Measurements from ENCODE around the gene NUB1. TPM values are rescaled to one million over a fixed set of nuclear protein-coding genes. Genes with fewer than 3 reads are reported as not detected.

The NUB1 gene
- total RNA-seq, 1 donor: 33.1 TPM

GRCh38 chr7:151386301-151387160 lies 44.9 kb downstream of the NUB1 start:
- no peak for DNase-seq (ENCODE audit: low read depth in 2 of 3, low spot score in 2 of 3)

- DNase-seq (ENCODE audit: low read depth in 2 of 3, low spot score in 2 of 3): no peak
Observed at GRCh38 chr7:151387161-151388006, 45.8 kb downstream of the NUB1 start.

- DNase-seq (ENCODE audit: low read depth in 2 of 3, low spot score in 2 of 3): no peak
Observed at GRCh38 chr7:151388007-151388297, 46.3 kb downstream of the NUB1 start.

GRCh38 chr7:151388430-151388829 lies 46.8 kb downstream of the NUB1 start:
- DNase-seq (ENCODE audit: low read depth in 2 of 3, low spot score in 2 of 3): no peak

GRCh38 chr7:151389096-151389767 lies 47.6 kb downstream of the NUB1 start:
- no peak for DNase-seq (ENCODE audit: low read depth in 2 of 3, low spot score in 2 of 3)

- DNase-seq (ENCODE audit: low read depth in 2 of 3, low spot score in 2 of 3): no peak
Observed at GRCh38 chr7:151389768-151390597, 48.4 kb downstream of the NUB1 start.

- DNase-seq (ENCODE audit: low read depth in 2 of 3, low spot score in 2 of 3): no peak
Observed at GRCh38 chr7:151390598-151391357, 49.2 kb downstream of the NUB1 start.

GRCh38 chr7:151391358-151391730 lies 49.7 kb downstream of the NUB1 start:
- DNase-seq (ENCODE audit: low read depth in 2 of 3, low spot score in 2 of 3): no peak

GRCh38 chr7:151392002-151392401 lies 50.4 kb downstream of the NUB1 start:
- DNase-seq (ENCODE audit: low read depth in 2 of 3, low spot score in 2 of 3): no peak

- no peak for DNase-seq (ENCODE audit: low read depth in 2 of 3, low spot score in 2 of 3)
Observed at GRCh38 chr7:151392426-151392825, 50.8 kb downstream of the NUB1 start.

- DNase-seq (ENCODE audit: low read depth in 2 of 3, low spot score in 2 of 3): peak in 1 of 3 donors; percentile 40
Observed at GRCh38 chr7:151393031-151393977, 51.7 kb downstream of the NUB1 start.

- no peak for DNase-seq (ENCODE audit: low read depth in 2 of 3, low spot score in 2 of 3)
Observed at GRCh38 chr7:151394076-151395035, 52.7 kb downstream of the NUB1 start.

- no peak for DNase-seq (ENCODE audit: low read depth in 2 of 3, low spot score in 2 of 3)
Observed at GRCh38 chr7:151395036-151395367, 53.4 kb downstream of the NUB1 start.

GRCh38 chr7:151396328-151396970 lies 54.8 kb downstream of the NUB1 start:
- DNase-seq (ENCODE audit: low read depth in 2 of 3, low spot score in 2 of 3): no peak

GRCh38 chr7:151397026-151397425 lies 55.4 kb downstream of the NUB1 start:
- no peak for DNase-seq (ENCODE audit: low read depth in 2 of 3, low spot score in 2 of 3)

- no peak for DNase-seq (ENCODE audit: low read depth in 2 of 3, low spot score in 2 of 3)
Observed at GRCh38 chr7:151398446-151399304, 57.1 kb downstream of the NUB1 start.

Data from hematopoietic multipotent progenitor cell (in vitro differentiated cells).